GM12874 (cell line): ENCODE measurements around the gene TAPBP.

Experiments used
- CTCF ChIP-seq: IDR thresholded peaks from 2 replicates; pipeline ENCODE4 v1.5.1; 2011; ENCODE audit warnings: low read depth, mild to moderate bottlenecking, control low read depth, low read length, moderate library complexity; ENCODE audit not compliant: insufficient read depth

Gene TAPBP

GRCh38 chr6:33315793-33316602 lies 2.1 kb upstream of the TAPBP start:
- no peak for TF ChIP-seq CTCF

GRCh38 chr6:33314943-33315792 lies 1.3 kb upstream of the TAPBP start:
- TF ChIP-seq CTCF = no peak

- no peak for TF ChIP-seq CTCF
Measured at GRCh38 chr6:33314515-33314942, 651 bp upstream of the TAPBP start.

GRCh38 chr6:33313105-33313708 lies 671 bp downstream of the TAPBP start:
- TF ChIP-seq CTCF = no peak

GRCh38 chr6:33312361-33313104 lies 1.3 kb downstream of the TAPBP start:
- no peak for TF ChIP-seq CTCF

- TF ChIP-seq CTCF = no peak
Measured at GRCh38 chr6:33306356-33306755, 7.5 kb downstream of the TAPBP start.
